WTC11 (cell line): Measurements from ENCODE around the gene EBF3. TPM values are rescaled to one million over a fixed set of nuclear protein-coding genes. Genes with fewer than 3 reads are reported as not detected.

Source experiments
- ATAC-seq: fragments of 200-7000 bp; cut with Tn5 transposase; 2 replicates; pipeline ENCODE4 v1.10.0; 2021; ENCODE audit warnings: mild to moderate bottlenecking, moderate library complexity
- CTCF ChIA-PET: fragments of 300-600 bp; sonication (Branson Sonifier 250); formaldehyde crosslinking; loops from one replicate; lab custom pipeline; 2021; ENCODE audit warnings: antibody characterized with exemption; lab: Charles Lee
- POLR2A ChIA-PET: fragments of 350-600 bp; sonication (Branson Sonifier 250); formaldehyde crosslinking; loops from one replicate; lab custom pipeline; 2021; ENCODE audit warnings: antibody characterized with exemption; lab: Charles Lee
- DNase-seq: peaks from one replicate; pipeline ENCODE4 v3.0.0; 2021; ENCODE audit warnings: low spot score
- H3K27ac Mint-ChIP-seq: 2 replicates; pipeline ENCODE4 v1.8.0; 2021; ENCODE audit warnings: mixed read lengths
- H3K27me3 Mint-ChIP-seq: 2 replicates; pipeline ENCODE4 v1.8.0; 2021; ENCODE audit warnings: low read depth, mild to moderate bottlenecking, moderate library complexity, mixed read lengths
- H3K36me3 Mint-ChIP-seq: 2 replicates; pipeline ENCODE4 v1.8.0; 2021; ENCODE audit warnings: mixed read lengths
- H3K4me1 Mint-ChIP-seq: 2 replicates; pipeline ENCODE4 v1.8.0; 2022; ENCODE audit warnings: mixed read lengths
- H3K4me3 Mint-ChIP-seq: 2 replicates; pipeline ENCODE4 v1.8.0; 2021; ENCODE audit warnings: mild to moderate bottlenecking, moderate library complexity, mixed read lengths
- H3K9me3 Mint-ChIP-seq: 2 replicates; pipeline ENCODE4 v1.8.0; 2021; ENCODE audit warnings: mixed read lengths
- ATF1 ChIP-seq: sonication (generic); formaldehyde crosslinking; IDR thresholded peaks from 2 replicates; pipeline ENCODE4 v1.8.1; 2023; ENCODE audit warnings: mild to moderate bottlenecking, moderate library complexity, missing genetic modification reagents
- ATF2 ChIP-seq: sonication (generic); formaldehyde crosslinking; IDR thresholded peaks from 2 replicates; pipeline ENCODE4 v1.8.1; 2022; ENCODE audit warnings: low read depth, missing genetic modification reagents, borderline replicate concordance
- E2F1 ChIP-seq: sonication (generic); formaldehyde crosslinking; IDR thresholded peaks from 2 replicates; pipeline ENCODE4 v1.8.0; 2022; ENCODE audit warnings: mild to moderate bottlenecking, missing genetic modification reagents
- HMGA2 ChIP-seq: fragments of 250-450 bp; sonication (Bioruptor Pico); IDR thresholded peaks from 2 replicates; pipeline ENCODE4 v1.4.0; 2021; ENCODE audit warnings: mild to moderate bottlenecking, moderate library complexity
- KAT7 ChIP-seq: sonication (generic); formaldehyde crosslinking; IDR thresholded peaks from 2 replicates; pipeline ENCODE4 v1.8.1; 2023; ENCODE audit warnings: missing genetic modification reagents, mild to moderate bottlenecking, borderline replicate concordance
- MAX ChIP-seq: sonication (generic); formaldehyde crosslinking; IDR thresholded peaks from 2 replicates; pipeline ENCODE4 v1.8.0; 2022; ENCODE audit warnings: mild to moderate bottlenecking, missing genetic modification reagents
- NFATC4 ChIP-seq: fragments of 250-450 bp; sonication (Bioruptor Pico); IDR thresholded peaks from 2 replicates; pipeline ENCODE4 v1.9.0; 2021; ENCODE audit warnings: mild to moderate bottlenecking
- NFE2L1 ChIP-seq: sonication (generic); formaldehyde crosslinking; IDR thresholded peaks from 2 replicates; pipeline ENCODE4 v1.8.1; 2023; ENCODE audit warnings: missing genetic modification reagents
- NR1H2 ChIP-seq: sonication (generic); formaldehyde crosslinking; IDR thresholded peaks from 2 replicates; pipeline ENCODE4 v1.9.0; 2021; ENCODE audit warnings: mild to moderate bottlenecking, moderate library complexity, missing genetic modification reagents
- NR2C2 ChIP-seq: sonication (generic); formaldehyde crosslinking; IDR thresholded peaks from 2 replicates; pipeline ENCODE4 v1.8.0; 2022; ENCODE audit warnings: mild to moderate bottlenecking, missing genetic modification reagents
- PREB ChIP-seq: sonication (generic); formaldehyde crosslinking; IDR thresholded peaks from 2 replicates; pipeline ENCODE4 v1.8.1; 2022; ENCODE audit warnings: mild to moderate bottlenecking, missing genetic modification reagents, moderate library complexity, borderline replicate concordance
- RORB ChIP-seq: fragments of 250-450 bp; sonication (Bioruptor Pico); IDR thresholded peaks from 2 replicates; pipeline ENCODE4 v1.9.0; 2021; ENCODE audit warnings: mild to moderate bottlenecking
- SP1 ChIP-seq: sonication (generic); formaldehyde crosslinking; conservative IDR thresholded peaks from 2 replicates; pipeline ENCODE4 v1.8.1; 2022; ENCODE audit warnings: missing genetic modification reagents
- ZNF263 ChIP-seq: sonication (generic); formaldehyde crosslinking; IDR thresholded peaks from 2 replicates; pipeline ENCODE4 v1.8.1; 2022; ENCODE audit warnings: low read depth, mild to moderate bottlenecking, moderate library complexity, missing genetic modification reagents
- ZNF425 ChIP-seq: fragments of 250-450 bp; sonication (Bioruptor Pico); conservative IDR thresholded peaks from 2 replicates; pipeline ENCODE4 v1.9.0; 2021; ENCODE audit warnings: mild to moderate bottlenecking
- ZNF532 ChIP-seq: fragments of 250-450 bp; sonication (Bioruptor Pico); IDR thresholded peaks from 2 replicates; pipeline ENCODE4 v1.9.0; 2021; ENCODE audit warnings: mild to moderate bottlenecking, borderline replicate concordance
- ZSCAN18 ChIP-seq: fragments of 250-450 bp; sonication (Bioruptor Pico); IDR thresholded peaks from 2 replicates; pipeline ENCODE4 v2.1.2; 2022; ENCODE audit warnings: mild to moderate bottlenecking, moderate library complexity
- total RNA-seq: library from RNA; stranded (reverse); gene quantifications from 3 replicates; pipeline ENCODE4 v1.2.3, GENCODE V29; 2021

EBF3 gene
- total RNA-seq, 1 experiment from 2014 or later: 1.2 TPM

- Mint-ChIP-seq H3K27ac (no peak overlapping the region), H3K36me3 (no peaks in the 10 kb centered on the region), H3K9me3 (no peaks in the 10 kb centered on the region), H3K4me3 (no peak overlapping the region), H3K4me1 (peaks cover 13% of the 10 kb centered on the region), H3K27me3 (no peaks in the 10 kb centered on the region)
- TF ChIP-seq ZSCAN18 (CRISPR knock-in tag) (no peak), PREB (CRISPR knock-in tag) (no peak), HMGA2 (CRISPR knock-in tag) (no peak), RORB (CRISPR knock-in tag) (no peak), KAT7 (no peak), ZNF532 (CRISPR knock-in tag) (no peak), ZNF263 (CRISPR knock-in tag) (no peak), ATF2 (no peak), MAX (CRISPR knock-in tag) (no peak), NFE2L1 (CRISPR knock-in tag) (no peak), NR1H2 (CRISPR knock-in tag) (no peak), SP1 (no peak), NFATC4 (CRISPR knock-in tag) (no peak), ZNF425 (CRISPR knock-in tag) (no peak), E2F1 (CRISPR knock-in tag) (no peak), NR2C2 (CRISPR knock-in tag) (no peak), ATF1 (CRISPR knock-in tag) (no peak)
- CTCF ChIA-PET: interaction anchor here (0.6 to 1.2 kb wide), 4 partner anchors 44 to 188 kb away, joined by 3 to 4 read pairs (median 4); no protein-coding TSS in a partner anchor
- DNase-seq (no peak), ATAC-seq (no peak)
- POLR2A ChIA-PET: interaction anchor here (0.6 kb wide), 1 partner anchor 44 kb away, joined by 3 read pairs; no protein-coding TSS in a partner anchor
Observed at GRCh38 chr10:129932751-129933433, 31.2 kb downstream of the EBF3 start.
